DOHH2 (cell line): ENCODE results near the gene DTX4.

Source experiments
- H3F3A ChIP-seq: fragments of 200-600 bp; sonication (generic), shearing (Covaris generic); 2 replicates; pipeline ENCODE4 v1.6.0; 2016; ENCODE audit warnings: antibody characterized with exemption, mild to moderate bottlenecking; ENCODE audit not compliant: control insufficient read depth, insufficient read depth
- H3K27ac ChIP-seq: fragments of 200-600 bp; sonication (generic); 2 replicates; pipeline ENCODE4 v1.5.1; 2014; ENCODE audit warnings: low read depth, mild to moderate bottlenecking, low read length, moderate library complexity
- H3K27me3 ChIP-seq: fragments of 200-600 bp; sonication (generic); 2 replicates; pipeline ENCODE4 v1.6.1; 2014; ENCODE audit warnings: mild to moderate bottlenecking, low read length, mixed read lengths; ENCODE audit not compliant: control insufficient read depth
- H3K36me3 ChIP-seq: fragments of 200-600 bp; sonication (generic); 2 replicates; pipeline ENCODE4 v1.6.1; 2014; ENCODE audit warnings: mild to moderate bottlenecking, low read length, moderate library complexity, mixed read lengths; ENCODE audit not compliant: control insufficient read depth
- H3K4me1 ChIP-seq: fragments of 200-600 bp; sonication (generic); 2 replicates; pipeline ENCODE4 v1.6.1; 2014; ENCODE audit warnings: mild to moderate bottlenecking, low read length, mixed read lengths; ENCODE audit not compliant: control insufficient read depth
- H3K4me2 ChIP-seq: fragments of 200-600 bp; sonication (generic); 2 replicates; pipeline ENCODE4 v1.6.0; 2014; ENCODE audit warnings: mild to moderate bottlenecking, low read length, moderate library complexity
- H3K4me3 ChIP-seq: fragments of 200-600 bp; sonication (generic); 2 replicates; pipeline ENCODE4 v1.5.1; 2014; ENCODE audit warnings: mild to moderate bottlenecking, low read length, mixed read lengths
- H3K79me2 ChIP-seq: fragments of 200-600 bp; sonication (generic); 2 replicates; pipeline ENCODE4 v1.6.1; 2014; ENCODE audit warnings: mild to moderate bottlenecking, low read length, mixed read lengths; ENCODE audit not compliant: control insufficient read depth
- H3K9me2 ChIP-seq: fragments of 200-600 bp; sonication (generic); replicated peaks from 2 replicates; pipeline ENCODE4 v1.6.1; 2014; ENCODE audit warnings: mild to moderate bottlenecking, low read length, mixed read lengths; ENCODE audit not compliant: control insufficient read depth
- H3K9me3 ChIP-seq: fragments of 200-600 bp; sonication (generic); 2 replicates; pipeline ENCODE4 v1.6.1; 2014; ENCODE audit warnings: antibody characterized with exemption, low read length, mixed read lengths; ENCODE audit not compliant: control insufficient read depth, insufficient read depth
- H4K20me1 ChIP-seq: fragments of 200-600 bp; sonication (generic); 2 replicates; pipeline ENCODE4 v1.6.0; 2014; ENCODE audit warnings: low read depth, mild to moderate bottlenecking, antibody characterized with exemption, low read length, moderate library complexity; ENCODE audit not compliant: control insufficient read depth, insufficient read depth
- EZH2phosphoT487 ChIP-seq: fragments of 200-600 bp; sonication (generic); IDR thresholded peaks from 2 replicates; pipeline ENCODE4 v1.6.1; 2017; ENCODE audit warnings: borderline replicate concordance, mild to moderate bottlenecking, antibody characterized with exemption, low read length, moderate library complexity, mixed read lengths
- TF ChIP-seq, protein P1 (sequence below): fragments of 200-600 bp; sonication (generic); IDR thresholded peaks from one replicate; pipeline ENCODE4 v1.5.1; 2014; ENCODE audit warnings: antibody characterized with exemption, mild to moderate bottlenecking, low read depth, low read length; ENCODE audit not compliant: poor library complexity, severe bottlenecking

DTX4 gene

DNA sequence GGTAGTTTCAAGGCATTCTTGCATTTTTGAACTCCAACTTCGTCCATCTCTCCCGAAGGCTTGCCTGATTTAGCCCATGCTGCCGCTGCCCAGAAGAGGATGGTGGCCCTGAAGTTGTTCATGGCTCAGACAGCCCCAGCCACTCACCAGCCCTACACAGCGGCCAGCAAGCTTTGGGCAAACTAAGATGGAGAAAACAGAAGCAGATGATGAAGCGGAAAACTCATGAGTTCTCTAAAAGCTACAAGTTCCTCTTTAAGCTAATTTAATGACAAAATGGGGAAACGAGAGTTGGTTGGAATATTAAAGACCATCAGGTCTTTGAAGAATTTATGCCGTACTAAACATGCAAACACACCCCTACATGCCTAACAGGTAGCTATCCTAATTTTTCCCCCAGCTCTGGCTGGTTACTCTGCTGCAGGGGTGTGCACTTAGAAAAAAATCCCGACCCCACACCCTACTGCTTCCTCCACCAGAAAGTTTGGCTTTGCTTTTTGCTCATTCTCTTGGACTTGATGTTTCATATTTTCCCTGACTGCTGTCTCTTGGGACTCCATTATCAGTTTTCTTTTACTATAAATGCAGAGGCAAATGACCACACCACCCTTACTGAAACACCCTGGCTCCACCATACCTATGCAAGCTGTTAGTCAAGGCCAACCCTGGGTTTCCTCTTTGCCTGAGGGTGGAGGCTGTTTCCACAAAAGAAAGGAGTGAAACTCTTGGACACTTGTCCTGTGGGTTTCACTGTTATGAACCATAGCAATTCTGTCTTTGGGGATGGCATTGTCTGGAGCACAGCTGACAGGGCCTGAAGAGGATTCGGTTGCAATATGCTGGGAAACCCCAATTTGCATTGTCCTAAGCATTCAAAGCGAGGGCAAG is 41.1 kb downstream of the DTX4 start, which contains the start of gene MPEG1:
MPEG1 (minus strand) TSS at position 184 of the 888 bp plus-strand sequence; CDS start at position 122, 62 bp downstream.
- no peaks in the 10 kb centered on the region for H3K9me2 ChIP-seq
- peaks cover 11% of the 10 kb centered on the region for H3F3A ChIP-seq
- H3K36me3 ChIP-seq: no peaks in the 10 kb centered on the region
- no peak within 1 kb of the TSS for H3K27ac ChIP-seq
- no peaks in the 10 kb centered on the region for H3K9me3 ChIP-seq
- TF ChIP-seq EZH2phosphoT487: no peak
- TF ChIP-seq, protein P1, sequence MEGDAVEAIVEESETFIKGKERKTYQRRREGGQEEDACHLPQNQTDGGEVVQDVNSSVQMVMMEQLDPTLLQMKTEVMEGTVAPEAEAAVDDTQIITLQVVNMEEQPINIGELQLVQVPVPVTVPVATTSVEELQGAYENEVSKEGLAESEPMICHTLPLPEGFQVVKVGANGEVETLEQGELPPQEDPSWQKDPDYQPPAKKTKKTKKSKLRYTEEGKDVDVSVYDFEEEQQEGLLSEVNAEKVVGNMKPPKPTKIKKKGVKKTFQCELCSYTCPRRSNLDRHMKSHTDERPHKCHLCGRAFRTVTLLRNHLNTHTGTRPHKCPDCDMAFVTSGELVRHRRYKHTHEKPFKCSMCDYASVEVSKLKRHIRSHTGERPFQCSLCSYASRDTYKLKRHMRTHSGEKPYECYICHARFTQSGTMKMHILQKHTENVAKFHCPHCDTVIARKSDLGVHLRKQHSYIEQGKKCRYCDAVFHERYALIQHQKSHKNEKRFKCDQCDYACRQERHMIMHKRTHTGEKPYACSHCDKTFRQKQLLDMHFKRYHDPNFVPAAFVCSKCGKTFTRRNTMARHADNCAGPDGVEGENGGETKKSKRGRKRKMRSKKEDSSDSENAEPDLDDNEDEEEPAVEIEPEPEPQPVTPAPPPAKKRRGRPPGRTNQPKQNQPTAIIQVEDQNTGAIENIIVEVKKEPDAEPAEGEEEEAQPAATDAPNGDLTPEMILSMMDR: no peak
- peaks cover 61% of the 10 kb centered on the region for H3K27me3 ChIP-seq
- H3K79me2 ChIP-seq: no peaks in the 10 kb centered on the region
- H3K4me2 ChIP-seq: peak within 1 kb of the TSS; percentile 53
- H4K20me1 ChIP-seq: no peaks in the 10 kb centered on the region
- peaks cover 51% of the 10 kb centered on the region for H3K4me1 ChIP-seq
- H3K4me3 ChIP-seq: peak within 1 kb of the TSS; percentile 9

DNA sequence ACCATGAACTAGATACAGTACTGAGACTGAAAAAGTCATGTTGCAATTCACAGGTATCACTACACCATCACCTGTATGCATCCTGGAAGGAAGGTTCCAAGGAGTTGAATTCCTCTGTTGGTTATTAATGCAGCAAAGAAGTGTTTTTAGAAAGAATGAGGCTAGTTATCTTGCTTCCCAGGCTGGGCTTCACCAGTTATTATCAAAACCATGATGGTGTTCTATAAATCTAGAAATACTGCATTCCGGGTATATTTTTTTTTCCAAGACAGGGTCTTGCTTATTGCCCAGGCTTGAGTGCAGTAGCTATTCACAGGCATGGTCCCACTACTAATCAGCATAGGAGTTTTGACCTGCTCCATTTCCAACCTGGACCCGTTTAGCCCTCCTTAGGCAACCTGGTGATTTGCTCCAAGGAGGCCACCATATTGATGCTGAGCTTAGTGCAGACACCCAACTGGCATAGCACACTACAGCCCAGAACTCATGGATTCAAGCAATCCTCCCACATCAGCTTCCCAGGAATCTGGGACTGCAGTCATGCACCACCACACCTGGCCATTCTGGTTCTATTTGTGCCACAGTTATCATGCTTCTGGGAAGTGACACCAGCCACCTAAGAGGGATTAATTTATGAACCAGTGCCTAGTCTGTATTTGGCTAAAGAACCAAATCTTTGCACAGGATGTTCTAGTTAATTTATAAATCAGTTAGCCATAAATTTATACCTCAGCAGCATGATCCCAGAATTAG is 42.4 kb downstream of the DTX4 start:
- H3K27ac ChIP-seq: no peak overlapping the region
- H3K9me2 ChIP-seq: no peaks in the 10 kb centered on the region
- no peaks in the 10 kb centered on the region for H3K9me3 ChIP-seq
- no peaks in the 10 kb centered on the region for H3K36me3 ChIP-seq
- H3K4me1 ChIP-seq: peaks cover 51% of the 10 kb centered on the region
- no peaks in the 10 kb centered on the region for H3K79me2 ChIP-seq
- peaks cover 68% of the 10 kb centered on the region for H3K27me3 ChIP-seq
- no peak for TF ChIP-seq EZH2phosphoT487
- TF ChIP-seq, protein P1: no peak
- H3K4me2 ChIP-seq: no peak overlapping the region
- H3F3A ChIP-seq: peaks cover 11% of the 10 kb centered on the region
- H3K4me3 ChIP-seq: no peak overlapping the region
- H4K20me1 ChIP-seq: no peaks in the 10 kb centered on the region

DNA sequence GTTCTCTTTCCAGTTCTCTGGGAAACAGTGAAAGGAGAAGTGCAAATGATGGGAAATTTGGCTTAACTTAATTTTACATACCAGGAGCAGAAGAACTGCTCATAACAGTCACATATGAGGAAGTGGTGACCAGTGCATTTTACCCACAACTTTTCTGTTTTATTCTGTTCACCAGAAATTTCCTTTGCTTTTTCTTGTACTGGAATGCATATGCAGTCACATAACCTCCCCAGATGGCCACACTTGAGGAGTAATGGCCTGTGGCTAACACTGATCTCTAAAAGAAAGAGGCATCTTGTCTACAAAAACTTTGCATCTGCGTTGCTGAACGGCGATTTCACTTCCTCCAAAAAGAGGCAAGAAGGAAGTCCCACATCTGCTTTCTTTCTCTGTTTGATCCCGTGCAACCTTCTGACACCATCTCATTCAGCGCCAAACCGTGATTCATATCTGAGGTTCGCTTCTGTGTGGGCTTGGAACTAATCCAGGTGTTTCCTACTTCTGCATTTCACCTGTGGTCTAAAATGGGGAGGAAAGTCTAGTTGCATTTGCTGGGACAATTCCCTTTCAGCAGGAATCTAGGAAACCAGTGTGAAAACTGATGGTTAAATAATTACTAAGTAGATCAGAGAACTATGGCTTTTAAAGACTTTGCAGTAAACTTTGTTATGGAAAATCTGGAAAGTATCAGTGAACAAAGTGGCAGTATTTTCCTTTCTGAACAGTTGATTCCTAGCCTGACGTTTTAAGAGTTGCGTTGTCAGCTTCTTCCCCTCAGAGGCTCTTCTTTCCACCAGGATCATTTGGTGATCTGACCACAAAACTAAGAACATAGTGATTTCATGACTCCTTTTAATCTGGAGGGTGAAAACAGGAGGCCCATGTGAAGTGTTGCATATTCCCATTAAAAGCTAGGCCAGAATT is 45.0 kb downstream of the DTX4 start:
- H3K4me2 ChIP-seq: peak overlapping the region; percentile 56

More for the DNA sequence above, 45.0 kb downstream of the DTX4 start:
- H3K79me2 ChIP-seq: no peaks in the 10 kb centered on the region
- TF ChIP-seq, protein P1: no peak
- no peak for TF ChIP-seq EZH2phosphoT487
- no peaks in the 10 kb centered on the region for H4K20me1 ChIP-seq
- H3F3A ChIP-seq: peaks cover 11% of the 10 kb centered on the region
- peaks cover 46% of the 10 kb centered on the region for H3K27me3 ChIP-seq
- no peaks in the 10 kb centered on the region for H3K9me3 ChIP-seq
- peaks cover 49% of the 10 kb centered on the region for H3K4me1 ChIP-seq
- H3K9me2 ChIP-seq: no peaks in the 10 kb centered on the region
- peak overlapping the region; percentile 44 for H3K4me3 ChIP-seq
- peak overlapping the region; percentile 52 for H3K27ac ChIP-seq
- no peaks in the 10 kb centered on the region for H3K36me3 ChIP-seq
